MM.1S (cell line): ENCODE data around the gene LYPD1.

ENCODE experiments used
- CTCF ChIP-seq: fragments of 300-600 bp; sonication (generic); IDR thresholded peaks from 2 replicates; pipeline ENCODE4 v1.5.1; 2016; ENCODE audit warnings: antibody characterized with exemption, low read length, mixed read lengths
- EZH2 ChIP-seq: fragments of 300-600 bp; sonication (generic); optimal IDR thresholded peaks from 2 replicates; pipeline ENCODE3; 2017; ENCODE audit warnings: low read depth, mild to moderate bottlenecking, antibody characterized with exemption, low read length, mixed read lengths
- EZH2phosphoT487 ChIP-seq: fragments of 300-600 bp; sonication (generic); IDR thresholded peaks from 2 replicates; pipeline ENCODE4 v1.6.1; 2018; ENCODE audit warnings: antibody characterized with exemption, low read length

DNA sequence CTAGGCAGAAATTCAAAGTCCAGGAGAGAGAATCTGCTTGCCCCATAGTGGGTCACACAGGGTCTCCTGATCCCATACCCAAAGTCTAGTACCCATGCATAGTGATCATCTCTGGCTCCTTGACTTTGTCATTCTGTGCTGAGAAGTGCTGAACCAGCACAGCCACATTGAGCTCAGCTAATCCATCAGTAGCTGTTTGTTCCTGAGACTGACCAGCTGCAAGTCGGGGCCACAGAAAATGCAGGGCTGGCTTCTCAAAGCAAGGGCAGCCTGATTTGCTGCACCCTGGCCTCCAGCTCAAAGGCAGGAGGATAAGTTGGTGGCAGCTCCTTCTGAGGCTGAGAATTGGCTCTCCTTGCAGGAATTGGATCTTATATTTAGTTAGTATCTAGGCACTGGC lies 72.2 kb downstream of the LYPD1 start:
- no peak for TF ChIP-seq CTCF
- TF ChIP-seq EZH2 = no peak
- TF ChIP-seq EZH2phosphoT487 = no peak
